ENCODE data around the gene TPST2. TPM values are rescaled to one million over a fixed set of nuclear protein-coding genes. Genes with fewer than 3 reads are reported as not detected.

Gene TPST2
- total RNA-seq, 1 experiment from 2014 or later = 37.1 TPM

GRCh38 chr22:26513838-26514237 is 76.1 kb downstream of the TPST2 start:
- Histone ChIP-seq H3K9me3 (no peaks in the 10 kb centered on the region), H3K36me3 (peaks cover 22% of the 10 kb centered on the region), H3K27me3 (no peaks in the 10 kb centered on the region), H3K4me3 (no peak overlapping the region)
- no peak for DNase-seq

- Histone ChIP-seq H3K4me3 (peak within 1 kb of the TSS; percentile 81), H3K36me3 (peaks cover 27% of the 10 kb centered on the region), H3K9me3 (no peaks in the 10 kb centered on the region), H3K27me3 (no peaks in the 10 kb centered on the region)
- peak; percentile 94 for DNase-seq
Observed at GRCh38 chr22:26512149-26512793, 77.7 kb downstream of the TPST2 start, which contains the start of gene TFIP11. TFIP11 (minus strand) TSS chr22:26512473; CDS start chr22:26510272, 2,201 bp downstream.

GRCh38 chr22:26508148-26508547 is 81.8 kb downstream of the TPST2 start:
- Histone ChIP-seq H3K9me3 (no peaks in the 10 kb centered on the region), H3K36me3 (peaks cover 62% of the 10 kb centered on the region), H3K27me3 (no peaks in the 10 kb centered on the region), H3K4me3 (no peak overlapping the region)
- DNase-seq = no peak

DNA sequence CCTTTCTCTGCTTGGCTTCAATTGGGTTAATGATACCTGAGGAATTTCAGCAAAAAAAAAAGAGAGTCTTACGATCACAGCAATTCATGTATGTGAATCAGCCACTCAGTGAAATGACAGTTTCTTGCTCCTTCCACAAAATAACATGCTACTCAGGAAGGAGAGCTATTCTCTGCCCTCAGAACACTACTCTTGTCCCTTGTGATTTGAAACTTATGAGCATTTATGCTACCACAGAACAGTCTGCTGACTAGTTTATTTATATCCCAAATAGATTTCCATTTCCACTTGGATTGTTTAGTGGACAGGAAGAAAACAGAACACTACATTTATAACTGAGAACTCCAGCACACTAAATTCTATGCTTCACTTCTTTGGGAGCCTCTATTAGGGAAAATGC is 86.2 kb downstream of the TPST2 start:
- DNase-seq = no peak
- H3K27me3 ChIP-seq = no peaks in the 10 kb centered on the region
- H3K36me3 ChIP-seq = peaks cover 77% of the 10 kb centered on the region
- H3K4me3 ChIP-seq = no peak overlapping the region
- no peaks in the 10 kb centered on the region for H3K9me3 ChIP-seq

- H3K9me3 ChIP-seq = no peaks in the 10 kb centered on the region
- no peak overlapping the region for H3K4me3 ChIP-seq
- H3K36me3 ChIP-seq = peaks cover 74% of the 10 kb centered on the region
- no peak for DNase-seq
- no peaks in the 10 kb centered on the region for H3K27me3 ChIP-seq
Observed at GRCh38 chr22:26502688-26503561, 87.0 kb downstream of the TPST2 start.

DNA sequence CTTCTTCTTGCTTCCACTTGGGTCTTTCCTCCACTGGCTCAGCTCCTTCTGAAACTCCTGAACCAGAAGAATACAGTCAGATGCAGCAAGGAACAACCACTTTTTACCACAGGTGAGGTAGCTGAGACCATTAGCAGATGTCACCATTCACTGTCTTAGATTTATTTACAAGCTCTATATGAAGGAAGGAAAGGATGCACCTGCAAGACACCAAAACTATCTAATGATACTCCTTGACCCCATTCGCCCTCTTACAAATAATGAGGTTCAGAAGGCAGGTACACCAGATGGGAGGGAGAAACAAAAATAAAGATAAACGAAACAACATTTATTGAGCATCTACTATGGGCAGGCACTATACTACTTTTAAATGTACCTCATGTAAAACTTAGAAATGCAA is 87.9 kb downstream of the TPST2 start:
- Histone ChIP-seq H3K9me3 (no peaks in the 10 kb centered on the region), H3K27me3 (no peaks in the 10 kb centered on the region), H3K4me3 (no peak overlapping the region), H3K36me3 (peaks cover 79% of the 10 kb centered on the region)
- no peak for DNase-seq

GRCh38 chr22:26499188-26499703 is 90.7 kb downstream of the TPST2 start:
- no peak overlapping the region for H3K4me3 ChIP-seq
- H3K36me3 ChIP-seq = peaks cover 72% of the 10 kb centered on the region
- no peaks in the 10 kb centered on the region for H3K27me3 ChIP-seq
- no peaks in the 10 kb centered on the region for H3K9me3 ChIP-seq
- DNase-seq = no peak

DNA sequence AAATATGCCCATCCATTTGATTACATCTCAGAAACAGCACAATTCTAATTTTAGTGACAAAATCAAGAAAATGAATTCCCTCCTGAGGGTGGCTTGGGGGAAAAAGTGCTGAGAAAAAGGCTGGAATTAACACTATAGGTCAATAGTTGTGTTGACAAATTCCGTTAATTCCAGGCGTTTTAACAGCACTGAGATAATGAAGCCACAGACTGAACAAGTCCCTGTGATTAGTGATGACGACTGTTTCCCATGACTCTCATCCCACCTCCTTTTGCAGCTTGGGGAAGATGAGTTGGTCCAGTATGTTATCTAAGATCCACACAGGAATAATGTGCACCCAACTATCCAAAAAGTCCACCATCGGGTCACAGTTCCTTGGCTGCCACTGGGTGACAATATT is 93.5 kb downstream of the TPST2 start:
- Histone ChIP-seq H3K4me3 (no peak overlapping the region), H3K9me3 (no peaks in the 10 kb centered on the region), H3K27me3 (no peaks in the 10 kb centered on the region), H3K36me3 (peaks cover 77% of the 10 kb centered on the region)
- DNase-seq = no peak

- Histone ChIP-seq H3K9me3 (no peaks in the 10 kb centered on the region), H3K27me3 (no peaks in the 10 kb centered on the region), H3K4me3 (no peak overlapping the region), H3K36me3 (peaks cover 74% of the 10 kb centered on the region)
- no peak for DNase-seq
Observed at GRCh38 chr22:26494506-26494905, 95.4 kb downstream of the TPST2 start.

DNA sequence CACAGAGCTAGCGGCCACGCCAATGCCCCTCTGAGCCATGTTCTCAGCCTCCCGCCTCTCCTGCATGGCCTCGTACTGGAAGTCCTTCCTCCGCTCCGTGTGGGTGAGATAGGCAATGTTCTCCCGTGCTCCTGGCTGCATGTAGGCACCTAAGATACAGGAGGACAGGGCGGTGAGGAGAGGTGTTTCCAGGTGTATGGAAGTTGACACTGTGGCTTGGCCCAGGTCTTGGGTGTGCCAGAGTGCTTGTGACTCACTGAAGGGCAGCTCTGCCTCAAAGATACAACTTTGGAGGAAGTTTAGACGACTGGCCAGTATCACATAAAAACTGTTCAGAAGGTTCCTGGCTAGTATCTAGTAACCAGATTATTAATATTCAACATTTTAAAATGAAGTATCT is 97.7 kb downstream of the TPST2 start:
- Histone ChIP-seq H3K36me3 (peaks cover 78% of the 10 kb centered on the region), H3K9me3 (no peaks in the 10 kb centered on the region), H3K27me3 (no peaks in the 10 kb centered on the region), H3K4me3 (no peak overlapping the region)
- DNase-seq = no peak

- DNase-seq = no peak
- Histone ChIP-seq H3K36me3 (peaks cover 60% of the 10 kb centered on the region), H3K9me3 (no peaks in the 10 kb centered on the region), H3K4me3 (no peak overlapping the region), H3K27me3 (no peaks in the 10 kb centered on the region)
Observed at GRCh38 chr22:26489447-26490036, 100.4 kb downstream of the TPST2 start.

DNA sequence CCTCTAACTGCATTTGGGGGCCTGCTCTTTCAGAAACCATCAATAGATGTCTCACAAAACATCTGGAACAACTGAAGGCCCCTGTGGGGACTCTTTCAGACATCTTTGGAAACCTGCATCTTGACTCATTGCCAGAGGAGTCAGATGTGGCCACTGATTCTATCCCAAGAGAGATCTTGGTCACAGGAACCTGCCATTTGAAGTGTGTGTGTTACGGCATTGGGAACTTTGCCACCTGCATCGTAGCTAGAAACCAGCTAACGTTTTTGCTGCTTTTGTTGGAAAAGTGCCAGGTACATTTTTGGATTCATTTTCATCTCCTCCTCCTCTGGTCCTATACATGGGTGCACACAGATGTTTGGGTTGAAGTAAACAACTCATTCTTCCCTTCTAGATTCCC is 101.9 kb downstream of the TPST2 start:
- no peak for DNase-seq
- Histone ChIP-seq H3K4me3 (no peak overlapping the region), H3K27me3 (no peaks in the 10 kb centered on the region), H3K9me3 (no peaks in the 10 kb centered on the region), H3K36me3 (peaks cover 45% of the 10 kb centered on the region)

- H3K4me3 ChIP-seq = no peak overlapping the region
- no peak for DNase-seq
- H3K27me3 ChIP-seq = no peaks in the 10 kb centered on the region
- H3K36me3 ChIP-seq = peaks cover 36% of the 10 kb centered on the region
- no peaks in the 10 kb centered on the region for H3K9me3 ChIP-seq
Observed at GRCh38 chr22:26486394-26486793, 103.5 kb downstream of the TPST2 start.

- Histone ChIP-seq H3K9me3 (no peaks in the 10 kb centered on the region), H3K27me3 (no peaks in the 10 kb centered on the region), H3K36me3 (peaks cover 33% of the 10 kb centered on the region), H3K4me3 (no peak overlapping the region)
- DNase-seq = no peak
Observed at GRCh38 chr22:26485806-26486390, 104.0 kb downstream of the TPST2 start.

- DNase-seq = no peak
- H3K27me3 ChIP-seq = no peaks in the 10 kb centered on the region
- H3K4me3 ChIP-seq = peak overlapping the region; percentile 97
- peaks cover 29% of the 10 kb centered on the region for H3K36me3 ChIP-seq
- no peaks in the 10 kb centered on the region for H3K9me3 ChIP-seq
Observed at GRCh38 chr22:26485013-26485412, 104.9 kb downstream of the TPST2 start.

- H3K36me3 ChIP-seq = peaks cover 25% of the 10 kb centered on the region
- no peak for DNase-seq
Observed at GRCh38 chr22:26484360-26484706, 105.6 kb downstream of the TPST2 start.

More at GRCh38 chr22:26484360-26484706, 105.6 kb downstream of the TPST2 start:
- Histone ChIP-seq H3K27me3 (no peaks in the 10 kb centered on the region), H3K9me3 (no peaks in the 10 kb centered on the region), H3K4me3 (peak overlapping the region; percentile 97)

Measured in MG63 (cell line).